A375 (cell line): Measurements from ENCODE around the gene PDCD11. TPM values are rescaled to one million over a fixed set of nuclear protein-coding genes. Genes with fewer than 3 reads are reported as not detected.

ENCODE experiments used
- total RNA-seq: library from RNA; depleted of rRNA; stranded (reverse); fragments of >200 nt; shearing (Covaris generic); gene quantifications from 2 replicates; pipeline ENCODE4 v1.2.3, GENCODE V29; 2014; rRNA removed

Gene PDCD11, protein sequence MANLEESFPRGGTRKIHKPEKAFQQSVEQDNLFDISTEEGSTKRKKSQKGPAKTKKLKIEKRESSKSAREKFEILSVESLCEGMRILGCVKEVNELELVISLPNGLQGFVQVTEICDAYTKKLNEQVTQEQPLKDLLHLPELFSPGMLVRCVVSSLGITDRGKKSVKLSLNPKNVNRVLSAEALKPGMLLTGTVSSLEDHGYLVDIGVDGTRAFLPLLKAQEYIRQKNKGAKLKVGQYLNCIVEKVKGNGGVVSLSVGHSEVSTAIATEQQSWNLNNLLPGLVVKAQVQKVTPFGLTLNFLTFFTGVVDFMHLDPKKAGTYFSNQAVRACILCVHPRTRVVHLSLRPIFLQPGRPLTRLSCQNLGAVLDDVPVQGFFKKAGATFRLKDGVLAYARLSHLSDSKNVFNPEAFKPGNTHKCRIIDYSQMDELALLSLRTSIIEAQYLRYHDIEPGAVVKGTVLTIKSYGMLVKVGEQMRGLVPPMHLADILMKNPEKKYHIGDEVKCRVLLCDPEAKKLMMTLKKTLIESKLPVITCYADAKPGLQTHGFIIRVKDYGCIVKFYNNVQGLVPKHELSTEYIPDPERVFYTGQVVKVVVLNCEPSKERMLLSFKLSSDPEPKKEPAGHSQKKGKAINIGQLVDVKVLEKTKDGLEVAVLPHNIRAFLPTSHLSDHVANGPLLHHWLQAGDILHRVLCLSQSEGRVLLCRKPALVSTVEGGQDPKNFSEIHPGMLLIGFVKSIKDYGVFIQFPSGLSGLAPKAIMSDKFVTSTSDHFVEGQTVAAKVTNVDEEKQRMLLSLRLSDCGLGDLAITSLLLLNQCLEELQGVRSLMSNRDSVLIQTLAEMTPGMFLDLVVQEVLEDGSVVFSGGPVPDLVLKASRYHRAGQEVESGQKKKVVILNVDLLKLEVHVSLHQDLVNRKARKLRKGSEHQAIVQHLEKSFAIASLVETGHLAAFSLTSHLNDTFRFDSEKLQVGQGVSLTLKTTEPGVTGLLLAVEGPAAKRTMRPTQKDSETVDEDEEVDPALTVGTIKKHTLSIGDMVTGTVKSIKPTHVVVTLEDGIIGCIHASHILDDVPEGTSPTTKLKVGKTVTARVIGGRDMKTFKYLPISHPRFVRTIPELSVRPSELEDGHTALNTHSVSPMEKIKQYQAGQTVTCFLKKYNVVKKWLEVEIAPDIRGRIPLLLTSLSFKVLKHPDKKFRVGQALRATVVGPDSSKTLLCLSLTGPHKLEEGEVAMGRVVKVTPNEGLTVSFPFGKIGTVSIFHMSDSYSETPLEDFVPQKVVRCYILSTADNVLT (N-terminal part only)
- 89.6 and 98.2 TPM in 2 replicates for total RNA-seq

DNA sequence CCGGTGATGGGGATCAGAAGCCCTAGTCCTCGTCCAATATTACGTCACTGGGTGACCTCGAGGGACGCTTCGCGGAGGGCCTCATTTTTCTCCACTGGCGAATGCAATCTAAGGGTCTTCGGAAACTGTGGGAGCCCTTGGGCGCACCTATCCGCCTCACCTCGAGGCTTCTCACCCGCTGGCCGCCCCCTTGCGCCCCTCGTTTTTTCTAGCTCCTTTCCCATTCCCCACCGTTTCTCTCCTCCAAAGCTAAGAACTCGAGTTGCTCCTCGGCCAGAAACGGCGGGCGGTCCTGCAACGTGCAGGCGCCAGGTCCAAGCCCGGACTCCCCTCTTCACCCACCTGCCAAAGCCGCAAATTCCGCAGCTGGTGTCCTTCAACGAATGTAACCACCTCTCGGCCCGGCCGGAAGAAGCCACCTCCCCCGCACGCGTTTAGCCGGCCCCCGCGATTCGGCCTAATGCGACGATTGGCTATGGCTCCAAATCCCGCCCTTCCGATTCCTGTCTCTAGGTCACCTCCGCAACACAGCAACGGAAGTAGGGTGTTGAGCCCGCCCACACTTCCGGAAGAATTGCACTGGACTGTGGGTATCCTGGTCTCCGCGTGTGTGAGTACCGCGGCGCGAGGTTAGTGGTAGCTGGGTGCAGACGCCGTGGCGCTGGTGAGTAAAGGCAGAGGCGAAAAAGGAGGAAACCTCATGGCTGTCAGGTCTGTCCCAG lies at the start of gene PDCD11, which contains the start of gene ATP5MK:
PDCD11 (plus strand) TSS at position 560 of the 722 bp plus-strand sequence. CDS start 1,801 bp downstream, outside the sequence.
ATP5MK (minus strand) TSS at position 409 of the 722 bp plus-strand sequence. CDS start 4,018 bp downstream, outside the sequence.

DNA sequence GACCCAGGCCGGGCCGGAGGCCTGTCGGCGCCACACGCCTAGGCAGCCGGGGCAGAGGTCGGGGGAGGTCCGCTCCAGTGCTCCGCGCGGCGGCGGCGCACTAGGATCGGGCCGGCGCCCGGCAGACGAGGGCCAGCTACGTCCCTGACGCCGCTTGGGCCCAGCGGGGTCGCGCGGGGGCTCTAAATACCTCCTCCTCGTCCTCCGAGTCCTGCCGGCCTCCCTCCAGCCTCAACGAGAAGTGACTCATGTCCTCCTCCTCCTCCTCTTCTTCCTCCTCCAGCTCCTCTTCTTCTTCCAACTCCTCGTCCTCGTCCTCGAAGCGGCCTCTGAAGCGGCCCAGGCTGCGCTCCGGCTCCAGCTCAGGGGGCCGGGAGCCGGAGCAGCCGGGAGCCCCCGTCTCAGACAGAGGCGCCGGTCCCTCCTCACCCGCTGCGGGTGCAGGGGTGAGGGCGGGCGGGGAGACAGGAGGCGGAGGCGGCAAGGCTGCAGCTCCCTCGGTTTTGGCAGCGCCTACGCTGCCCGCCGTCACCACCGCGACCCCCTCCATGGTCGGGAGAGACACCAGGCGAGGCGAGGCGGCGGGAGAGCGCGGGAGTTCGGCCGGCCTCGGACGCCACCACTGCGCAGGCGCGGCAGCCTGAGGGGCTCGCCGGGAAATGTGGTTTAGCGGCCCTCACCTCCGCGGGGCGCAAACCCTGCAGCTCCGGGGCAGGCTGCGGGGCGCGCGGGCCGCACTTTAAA lies 45.7 kb upstream of the PDCD11 start, which contains the start of gene PCGF6:
PCGF6 (minus strand) TSS at position 624 of the 744 bp plus-strand sequence; CDS start at position 550, 74 bp downstream.

DNA sequence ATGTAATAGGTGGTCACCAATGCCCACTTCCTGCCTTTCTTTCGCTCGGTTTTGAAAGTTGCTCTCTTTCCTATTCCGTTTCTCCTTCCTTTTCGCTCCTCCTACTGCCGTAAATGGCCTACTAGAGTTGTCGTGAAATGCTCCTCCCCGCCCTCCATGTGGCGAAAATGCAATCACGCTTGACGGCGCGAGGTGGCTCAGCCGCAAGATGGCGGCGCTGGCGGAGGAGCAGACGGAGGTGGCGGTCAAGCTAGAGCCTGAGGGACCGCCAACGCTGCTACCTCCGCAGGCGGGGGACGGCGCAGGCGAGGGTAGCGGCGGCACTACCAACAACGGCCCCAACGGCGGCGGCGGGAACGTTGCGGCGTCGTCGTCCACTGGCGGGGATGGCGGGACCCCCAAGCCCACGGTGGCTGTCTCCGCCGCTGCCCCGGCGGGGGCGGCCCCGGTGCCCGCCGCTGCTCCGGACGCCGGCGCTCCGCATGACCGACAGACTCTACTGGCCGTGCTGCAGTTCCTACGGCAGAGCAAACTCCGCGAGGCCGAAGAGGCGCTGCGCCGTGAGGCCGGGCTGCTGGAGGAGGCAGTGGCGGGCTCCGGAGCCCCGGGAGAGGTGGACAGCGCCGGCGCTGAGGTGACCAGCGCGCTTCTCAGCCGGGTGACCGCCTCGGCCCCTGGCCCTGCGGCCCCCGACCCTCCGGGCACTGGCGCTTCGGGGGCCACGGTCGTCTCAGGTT lies 28.5 kb upstream of the PDCD11 start, which contains the start of gene TAF5:
TAF5 (plus strand) TSS at position 195 of the 737 bp plus-strand sequence; CDS start at position 209, 14 bp downstream.

DNA sequence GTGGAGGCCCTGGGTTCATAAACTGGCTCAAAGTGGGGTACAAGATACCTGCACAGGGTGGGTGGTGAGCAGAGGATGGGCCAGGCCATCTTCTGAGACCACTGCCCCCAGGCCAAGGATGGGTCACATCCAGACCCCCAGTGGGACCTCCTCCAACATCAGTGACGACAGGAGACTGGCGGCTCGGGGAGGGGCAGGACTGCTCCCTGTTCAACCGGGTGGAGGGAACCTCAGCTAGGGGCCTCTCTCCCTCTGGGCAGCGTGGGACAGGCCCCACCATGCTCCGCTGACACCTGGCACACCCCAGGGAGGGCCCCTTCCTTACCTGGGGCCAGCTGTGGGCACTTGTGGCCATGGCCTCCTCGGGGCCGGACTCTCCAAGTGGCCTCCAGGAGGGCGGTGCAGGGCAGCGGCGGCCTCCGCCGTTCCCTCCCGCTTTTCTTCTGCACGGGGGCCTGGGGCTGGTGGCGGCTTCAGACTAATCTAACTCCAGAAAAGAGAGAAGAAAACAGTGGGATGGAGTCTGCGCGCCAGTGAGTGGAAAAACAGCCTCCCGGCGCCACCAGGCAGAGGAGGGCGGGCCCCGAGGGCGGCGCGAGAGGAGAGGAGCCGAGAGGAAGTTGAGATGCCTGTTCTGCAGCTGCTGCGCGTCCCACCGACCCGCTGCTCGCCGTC lies 55.5 kb downstream of the PDCD11 start, which contains the start of gene CALHM2:
CALHM2 (minus strand) TSS at position 540 of the 675 bp plus-strand sequence. CDS start 2,429 bp downstream, outside the sequence.

DNA sequence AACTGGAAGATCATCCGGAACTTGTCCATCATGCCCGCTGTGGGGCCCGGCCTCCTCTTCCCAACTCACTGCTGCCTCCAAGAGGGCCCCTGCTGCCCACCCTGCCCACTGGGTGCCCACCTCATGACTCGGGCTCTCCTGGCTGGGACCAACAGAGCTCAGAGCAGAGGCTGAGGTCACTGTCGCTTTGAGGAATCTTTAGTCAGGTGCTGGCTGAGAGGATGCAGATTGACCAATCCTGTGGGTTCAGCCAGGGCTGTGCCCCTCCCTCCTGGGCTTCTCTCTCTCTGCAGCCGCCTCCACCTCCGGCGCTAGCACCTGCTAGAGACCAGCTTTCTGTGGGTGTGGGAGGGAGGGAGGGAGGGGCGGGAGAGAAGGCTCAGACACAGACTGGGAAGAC lies 62.3 kb downstream of the PDCD11 start, which contains the start of gene CALHM1:
CALHM1 (minus strand) TSS at position 181 of the 400 bp plus-strand sequence; CDS start at position 32, 149 bp downstream.

DNA sequence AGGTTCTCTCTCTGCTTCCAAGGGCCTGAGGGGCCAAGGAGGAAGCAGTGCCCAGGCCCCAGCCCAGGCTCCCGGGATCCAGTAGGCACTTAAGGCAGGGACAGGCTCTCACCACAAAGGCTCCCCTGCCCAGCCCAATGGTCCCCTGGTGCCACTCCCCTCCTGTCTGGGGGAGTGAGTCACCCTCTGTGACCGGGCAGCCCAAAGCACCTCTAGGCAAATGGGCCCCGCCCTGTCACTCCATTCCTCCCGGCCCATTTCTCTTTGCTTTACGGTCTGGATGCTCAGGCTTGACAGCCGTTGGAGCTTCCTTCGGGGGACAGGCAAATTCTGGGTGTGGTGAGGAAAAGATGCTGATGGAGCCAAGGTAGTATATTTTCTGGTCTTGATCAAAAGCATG lies 82.7 kb downstream of the PDCD11 start, which contains the start of gene CALHM3:
CALHM3 (minus strand) TSS at position 106 of the 400 bp plus-strand sequence. CDS start 208 bp downstream, outside the sequence.

DNA sequence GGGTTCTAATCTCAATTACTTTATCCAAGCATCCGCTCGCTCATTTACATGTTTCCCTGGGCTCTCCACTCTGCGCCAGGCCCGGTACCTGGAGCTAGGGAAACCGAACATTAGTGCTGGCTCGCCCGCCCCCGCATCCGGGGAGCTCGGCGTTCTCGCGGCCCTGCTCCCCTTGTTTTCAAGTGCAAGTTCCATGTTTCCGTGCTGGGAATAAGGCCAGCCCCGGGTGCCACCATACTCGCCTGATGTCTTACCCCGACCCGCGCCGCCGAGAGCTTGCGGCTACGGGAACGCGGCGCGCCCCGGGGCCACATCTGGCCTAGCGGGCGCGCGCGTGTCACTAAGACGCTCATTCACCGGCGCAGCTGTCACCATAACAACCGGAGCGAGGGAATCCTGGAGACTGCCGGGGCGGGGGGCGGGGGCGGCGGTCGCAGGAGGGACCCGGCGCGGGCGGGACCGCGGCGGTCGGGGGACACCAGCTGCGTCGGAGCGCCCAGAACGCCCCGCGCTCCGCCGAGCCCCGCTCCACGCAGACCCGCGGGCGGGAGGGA lies 97.0 kb downstream of the PDCD11 start, which contains the start of gene NEURL1:
NEURL1 (plus strand) TSS at position 344 of the 554 bp plus-strand sequence. CDS start 683 bp downstream, outside the sequence.

Other genes with a start within 250 kb of the PDCD11 start
- gene NT5C2, start 203.4 kb upstream of the PDCD11 start, total RNA-seq, result 26.5 and 27.9 TPM in 2 replicates
- gene RPEL1, start 150.7 kb upstream of the PDCD11 start, total RNA-seq, result not detected in 2 replicates
- not detected in 2 replicates for gene INA, start 119.5 kb upstream of the PDCD11 start, total RNA-seq
- 20.9 and 23.4 TPM in 2 replicates for gene PCGF6, start 45.5 kb upstream of the PDCD11 start, total RNA-seq
- gene TAF5, start 28.6 kb upstream of the PDCD11 start, total RNA-seq, result 8.6 and 11.0 TPM in 2 replicates
- 125 and 156 TPM in 2 replicates for gene ATP5MK, start 151 bp upstream of the PDCD11 start, total RNA-seq
- gene CALHM2, start 55.7 kb downstream of the PDCD11 start, total RNA-seq, result 20.2 and 23.8 TPM in 2 replicates
- not detected in 2 replicates for gene CALHM1, start 62.3 kb downstream of the PDCD11 start, total RNA-seq
- 0.34 and 1.2 TPM in 2 replicates for gene CALHM3, start 82.6 kb downstream of the PDCD11 start, total RNA-seq
- gene NEURL1, start 97.1 kb downstream of the PDCD11 start, total RNA-seq, result 0.53 and 0.66 TPM in 2 replicates